Measurements from ENCODE around the gene FADS2. TPM values are rescaled to one million over a fixed set of nuclear protein-coding genes. Genes with fewer than 3 reads are reported as not detected.

Gene FADS2
- total and polyA plus RNA-seq, 2 of the 13 experiments (the other 11 are each of a cell fraction or from before 2014, with no cell fraction given), result 90.1 to 124 TPM

- ATAC-seq (no peak; the same call in none of the 3 replicates), FAIRE-seq (no peak), DNase-seq (ENCODE audit: low spot score) (no peak)
- H3K9me3 ChIP-seq (ENCODE audit: low read length), result no peaks in the 10 kb centered on the region
- TF ChIP-seq NR0B2 (CRISPR knock-in tag; IDR thresholded peaks at IDR 0.05), result no peak
- TF ChIP-seq TOE1 (CRISPR knock-in tag; IDR thresholded peaks at IDR 0.05), result no peak
- no peak for TF ChIP-seq HNRNPLL (IDR thresholded peaks at IDR 0.05; ENCODE audit: low read depth, low read length, poor library complexity, severe bottlenecking)
- TF ChIP-seq ZNF616 (CRISPR knock-in tag; IDR thresholded peaks at IDR 0.05; ENCODE audit: low read depth), result no peak
- TF ChIP-seq TRIM24 (CRISPR knock-in tag; IDR thresholded peaks at IDR 0.05), result no peak
- no peak for TF ChIP-seq SALL1 (CRISPR knock-in tag; IDR thresholded peaks at IDR 0.05)
- no peak for TF ChIP-seq TSC22D2 (CRISPR knock-in tag; IDR thresholded peaks at IDR 0.05; ENCODE audit: borderline replicate concordance)
- no peak for TF ChIP-seq E2F2 (CRISPR knock-in tag; IDR thresholded peaks at IDR 0.05; ENCODE audit: borderline replicate concordance)
- no peak for TF ChIP-seq NRL (CRISPR knock-in tag; IDR thresholded peaks at IDR 0.05; ENCODE audit: borderline replicate concordance)
- TF ChIP-seq PITX1 (CRISPR knock-in tag; IDR thresholded peaks at IDR 0.05), result no peak
- no peak for TF ChIP-seq MAFF (IDR thresholded peaks at IDR 0.05; ENCODE audit: low read depth, low read length)
- no peak for TF ChIP-seq THAP8 (CRISPR knock-in tag; IDR thresholded peaks at IDR 0.05; ENCODE audit: borderline replicate concordance)
- no peak for TF ChIP-seq ZNF136 (CRISPR knock-in tag; IDR thresholded peaks at IDR 0.05; ENCODE audit: low read depth)
- TF ChIP-seq ZNF558 (CRISPR knock-in tag; IDR thresholded peaks at IDR 0.05; ENCODE audit: borderline replicate concordance), result no peak
- no peak for TF ChIP-seq HDAC6 (IDR thresholded peaks at IDR 0.05; ENCODE audit: low read depth, low read length)
- no peak for TF ChIP-seq ZFP1 (CRISPR knock-in tag; IDR thresholded peaks at IDR 0.05)
- no peak for TF ChIP-seq FIP1L1 (IDR thresholded peaks at IDR 0.05; ENCODE audit: borderline replicate concordance, insufficient read depth, low read depth, low read length)
- no peak for TF ChIP-seq ZNF773 (CRISPR knock-in tag; IDR thresholded peaks at IDR 0.05; ENCODE audit: borderline replicate concordance)
- no peak for TF ChIP-seq IRF1 (CRISPR knock-in tag; IDR thresholded peaks at IDR 0.05; ENCODE audit: low read depth)
- no peak for TF ChIP-seq ZBTB43 (CRISPR knock-in tag; conservative IDR thresholded peaks at IDR 0.05)
- BruUV-seq (replicated peaks), result no TSS peak
- H3K4me1 ChIP-seq (ENCODE audit: insufficient read depth, low read length), result no peaks in the 10 kb centered on the region
- no peak overlapping the region for H3K4me3 ChIP-seq (replicated peaks in 1 of 3; ENCODE audit: insufficient read depth in 1 of 3, low read depth in 2 of 3, low read length in 3 of 3)
- intact Hi-C loops (cut with micrococcal nuclease; ENCODE audit: unreplicated experiment), result no loop called here
- no peak overlapping the region for H3K4me2 ChIP-seq (ENCODE audit: low read depth, low read length)
- in situ Hi-C loops (cut with HindIII; ENCODE audit: extremely low pct_ligation_motif_present, low pct_unique_long_range_greater_than_20kb), result no loop called here
- no peaks in the 10 kb centered on the region for H4K20me1 ChIP-seq (ENCODE audit: insufficient read depth, low read length)
- POLR2A ChIA-PET, result no interaction called here
- H3K27ac ChIP-seq (ENCODE audit: extremely low read length, insufficient read depth, low read length), result no peak overlapping the region
- H3K36me3 ChIP-seq (replicated peaks in 1 of 2; ENCODE audit: control insufficient read depth in 1 of 2, insufficient read depth in 2 of 2, low read length in 2 of 2), result peaks cover 1 to 33% of the 10 kb centered on the region in 2 experiments; a peak in 4 of 5 replicates
- WGBS (ENCODE audit: low lambda C conversion rate), result 100% methylated on average over 4 of the region's 14 CpGs
- no peaks in the 10 kb centered on the region for H3K27me3 ChIP-seq (ENCODE audit: control insufficient read depth in 1 of 2, insufficient read depth in 2 of 2, low read length in 2 of 2)
- H3K79me2 ChIP-seq (ENCODE audit: insufficient read depth, low read length), result no peaks in the 10 kb centered on the region
- H2AFZ ChIP-seq (ENCODE audit: low read length), result no peak overlapping the region
- CTCF ChIA-PET (ENCODE audit: low intra/inter-chr PET ratio, low total read pairs), result no interaction called here
- no peak overlapping the region for H3K9ac ChIP-seq (ENCODE audit: insufficient read depth, low read depth, low read length)
These were observed 27.0 kb downstream of the FADS2 start for GRCh38 chr11:61854966-61855714.

All from HepG2 (cell line).